ENCODE measurements around the gene SGCD. TPM values are rescaled to one million over a fixed set of nuclear protein-coding genes. Genes with fewer than 3 reads are reported as not detected.

Gene SGCD
- total RNA-seq, 1 experiment from 2014 or later: not detected

DNA sequence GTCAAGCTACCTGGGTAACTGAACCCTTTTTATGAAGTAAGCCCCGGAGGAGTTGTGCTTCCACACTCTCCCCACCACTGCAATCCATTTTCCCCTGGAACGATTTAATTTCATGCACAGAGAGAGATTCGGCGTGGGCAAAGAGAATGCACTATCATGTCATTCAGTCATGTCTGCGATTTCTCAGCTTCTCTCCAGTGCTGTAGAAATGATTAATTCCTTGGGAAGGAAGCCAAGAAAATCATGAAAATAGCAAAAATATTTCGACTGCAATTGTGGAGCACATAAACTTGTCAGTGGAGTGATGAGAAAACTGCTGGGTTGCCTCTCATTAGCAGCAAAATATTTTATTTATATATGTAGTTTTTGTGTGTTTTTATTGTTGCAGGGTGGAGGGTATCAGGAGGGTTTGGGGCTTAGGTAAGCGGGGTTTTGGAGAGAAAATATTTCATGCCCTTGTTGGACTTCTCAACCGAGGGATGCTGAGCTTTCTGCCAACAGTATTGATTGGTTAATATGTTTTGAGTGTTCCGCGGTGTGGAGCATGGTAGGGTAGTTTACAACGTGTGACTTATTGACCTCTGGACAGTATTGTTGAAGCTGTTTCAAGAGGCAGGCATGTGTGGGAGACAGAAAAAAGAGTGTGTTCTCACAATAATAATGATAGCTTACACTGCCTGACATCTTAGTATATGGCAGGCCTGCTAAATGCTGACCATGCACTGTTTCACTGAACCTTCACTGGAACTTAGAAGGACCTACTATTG is 69.3 kb downstream of the SGCD start:
- BruUV-seq (replicated peaks): no TSS peak
- H3K27ac ChIP-seq (ENCODE audit: low read length): no peak overlapping the region
- DNase-seq (ENCODE audit: low read depth, low spot score) (no peak), ATAC-seq (no peak)
- H3K4me3 ChIP-seq (ENCODE audit: low read depth in 2 of 2, low read length in 2 of 2): no peak overlapping the region
- H3K27me3 ChIP-seq (ENCODE audit: control insufficient read depth, insufficient read depth, low read length): no peaks in the 10 kb centered on the region
- ChIA-PET CTCF (no interaction called here), POLR2A (no interaction called here)
- no peaks in the 10 kb centered on the region for H3K9me3 ChIP-seq (ENCODE audit: control insufficient read depth, insufficient read depth, low read depth, low read length)
- H3K36me3 ChIP-seq (ENCODE audit: control insufficient read depth, insufficient read depth, low read length): no peaks in the 10 kb centered on the region
- in situ Hi-C loops (cut with HindIII; ENCODE audit: low pct_unique_long_range_greater_than_20kb, low sequenced_read_pairs) (no loop called here), intact Hi-C loops (cut with micrococcal nuclease; ENCODE audit: unreplicated experiment) (no loop called here)
- no peak for TF ChIP-seq CTCF (IDR thresholded peaks at IDR 0.05)
- TF ChIP-seq, protein P1, sequence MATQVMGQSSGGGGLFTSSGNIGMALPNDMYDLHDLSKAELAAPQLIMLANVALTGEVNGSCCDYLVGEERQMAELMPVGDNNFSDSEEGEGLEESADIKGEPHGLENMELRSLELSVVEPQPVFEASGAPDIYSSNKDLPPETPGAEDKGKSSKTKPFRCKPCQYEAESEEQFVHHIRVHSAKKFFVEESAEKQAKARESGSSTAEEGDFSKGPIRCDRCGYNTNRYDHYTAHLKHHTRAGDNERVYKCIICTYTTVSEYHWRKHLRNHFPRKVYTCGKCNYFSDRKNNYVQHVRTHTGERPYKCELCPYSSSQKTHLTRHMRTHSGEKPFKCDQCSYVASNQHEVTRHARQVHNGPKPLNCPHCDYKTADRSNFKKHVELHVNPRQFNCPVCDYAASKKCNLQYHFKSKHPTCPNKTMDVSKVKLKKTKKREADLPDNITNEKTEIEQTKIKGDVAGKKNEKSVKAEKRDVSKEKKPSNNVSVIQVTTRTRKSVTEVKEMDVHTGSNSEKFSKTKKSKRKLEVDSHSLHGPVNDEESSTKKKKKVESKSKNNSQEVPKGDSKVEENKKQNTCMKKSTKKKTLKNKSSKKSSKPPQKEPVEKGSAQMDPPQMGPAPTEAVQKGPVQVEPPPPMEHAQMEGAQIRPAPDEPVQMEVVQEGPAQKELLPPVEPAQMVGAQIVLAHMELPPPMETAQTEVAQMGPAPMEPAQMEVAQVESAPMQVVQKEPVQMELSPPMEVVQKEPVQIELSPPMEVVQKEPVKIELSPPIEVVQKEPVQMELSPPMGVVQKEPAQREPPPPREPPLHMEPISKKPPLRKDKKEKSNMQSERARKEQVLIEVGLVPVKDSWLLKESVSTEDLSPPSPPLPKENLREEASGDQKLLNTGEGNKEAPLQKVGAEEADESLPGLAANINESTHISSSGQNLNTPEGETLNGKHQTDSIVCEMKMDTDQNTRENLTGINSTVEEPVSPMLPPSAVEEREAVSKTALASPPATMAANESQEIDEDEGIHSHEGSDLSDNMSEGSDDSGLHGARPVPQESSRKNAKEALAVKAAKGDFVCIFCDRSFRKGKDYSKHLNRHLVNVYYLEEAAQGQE (IDR thresholded peaks at IDR 0.05; ENCODE audit: insufficient read depth in 1 of 2, low read depth in 2 of 2, low read length in 1 of 2): no peak
- TF ChIP-seq SIN3A (IDR thresholded peaks at IDR 0.05; ENCODE audit: borderline replicate concordance, insufficient read depth, low read depth, low read length): no peak
- no peak for TF ChIP-seq TCF7L2 (IDR thresholded peaks at IDR 0.05; ENCODE audit: low read depth, low read length)
- no peak for TF ChIP-seq POLR2AphosphoS5 (IDR thresholded peaks at IDR 0.05; ENCODE audit: low read depth, low read length)
- H3K4me1 ChIP-seq (ENCODE audit: control insufficient read depth, insufficient read depth, low read length): no peaks in the 10 kb centered on the region

- ATAC-seq (no peak), DNase-seq (ENCODE audit: low read depth, low spot score) (no peak)
- Histone ChIP-seq H3K4me3 (ENCODE audit: low read depth in 2 of 2, low read length in 2 of 2) (no peak overlapping the region), H3K9me3 (ENCODE audit: control insufficient read depth, insufficient read depth, low read depth, low read length) (no peaks in the 10 kb centered on the region), H3K27ac (ENCODE audit: low read length) (no peak overlapping the region), H3K27me3 (ENCODE audit: control insufficient read depth, insufficient read depth, low read length) (no peaks in the 10 kb centered on the region), H3K36me3 (ENCODE audit: control insufficient read depth, insufficient read depth, low read length) (no peaks in the 10 kb centered on the region), H3K4me1 (ENCODE audit: control insufficient read depth, insufficient read depth, low read length) (no peaks in the 10 kb centered on the region)
- in situ Hi-C loops (cut with HindIII; ENCODE audit: low pct_unique_long_range_greater_than_20kb, low sequenced_read_pairs): no loop called here
- CTCF ChIA-PET: no interaction called here
- BruUV-seq (replicated peaks): no TSS peak
- intact Hi-C loops (cut with micrococcal nuclease; ENCODE audit: unreplicated experiment): no loop called here
- POLR2A ChIA-PET: interaction anchor here (0.6 kb wide), 1 partner anchor 645 kb away, joined by 3 read pairs; no protein-coding TSS in a partner anchor
- TF ChIP-seq, protein P1 (IDR thresholded peaks at IDR 0.05; ENCODE audit: insufficient read depth in 1 of 2, low read depth in 2 of 2, low read length in 1 of 2): no peak
- TF ChIP-seq POLR2AphosphoS5 (IDR thresholded peaks at IDR 0.05; ENCODE audit: low read depth, low read length) (no peak), TCF7L2 (IDR thresholded peaks at IDR 0.05; ENCODE audit: low read depth, low read length) (no peak)
Measured at GRCh38 chr5:156396830-156397081, 69.8 kb downstream of the SGCD start.

All from Panc1 (cell line).